Ramos (cell line): Measurements from ENCODE around the gene THOC5.
"Not testable (repeated sequence)": the region's sequence is repeated elsewhere in the genome, so short reads cannot be mapped to it uniquely, and the experiment has no call there.

Experiments
- in situ Hi-C: fragments of 300-500 bp; cut with MboI; formaldehyde crosslinking; loops from one replicate; pipeline ENCODE4 v1.14.3; 2022; ENCODE audit warnings: low sequenced_read_pairs; ENCODE audit not compliant: unreplicated experiment

THOC5 gene

DNA sequence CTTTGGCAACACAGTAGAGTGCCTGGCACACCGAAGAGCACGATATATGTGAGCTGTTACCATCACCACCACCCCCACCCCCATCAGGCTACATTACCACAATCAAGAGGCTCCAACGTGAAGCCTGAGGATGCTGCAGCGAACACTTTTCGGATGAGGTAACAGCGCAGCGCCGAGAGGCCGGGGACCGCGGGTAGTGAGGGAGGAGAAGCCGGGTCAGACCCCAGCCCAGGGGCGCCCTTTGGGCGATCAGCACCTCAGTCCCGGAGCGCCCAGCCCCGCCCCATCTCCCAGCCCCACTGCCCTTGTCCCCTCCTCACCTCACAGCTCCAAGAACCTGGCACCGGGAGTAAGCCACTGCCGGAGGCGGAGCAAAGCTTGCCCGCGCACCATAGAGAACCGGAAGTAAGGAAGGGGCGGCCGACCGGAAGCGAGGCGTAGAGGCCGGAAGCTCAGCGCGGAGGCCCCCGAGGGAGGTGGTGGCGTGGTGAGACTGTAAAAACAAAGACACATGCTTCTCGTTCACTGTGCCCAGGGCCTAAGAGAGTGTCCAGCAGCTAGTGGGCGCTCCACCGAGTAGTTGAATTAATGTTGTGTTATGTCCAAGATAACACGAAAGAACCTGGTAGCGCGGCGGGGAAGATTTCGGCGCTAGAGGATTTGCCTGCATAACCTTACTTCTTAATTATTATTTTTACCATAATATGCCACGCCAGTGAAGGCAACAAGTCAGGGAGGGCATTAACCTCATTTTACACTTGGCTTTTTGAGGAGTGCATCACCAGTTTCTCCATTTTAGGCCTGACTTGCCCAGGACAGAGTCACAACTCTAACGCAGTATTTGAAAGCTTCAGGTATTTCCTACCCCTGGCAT lies at the start of gene THOC5:
Gene THOC5, minus strand, starts transcription at position 407 of the 874 bp plus-strand sequence. CDS start 4,610 bp downstream, outside the sequence.
- in situ Hi-C loops = no loop called here

DNA sequence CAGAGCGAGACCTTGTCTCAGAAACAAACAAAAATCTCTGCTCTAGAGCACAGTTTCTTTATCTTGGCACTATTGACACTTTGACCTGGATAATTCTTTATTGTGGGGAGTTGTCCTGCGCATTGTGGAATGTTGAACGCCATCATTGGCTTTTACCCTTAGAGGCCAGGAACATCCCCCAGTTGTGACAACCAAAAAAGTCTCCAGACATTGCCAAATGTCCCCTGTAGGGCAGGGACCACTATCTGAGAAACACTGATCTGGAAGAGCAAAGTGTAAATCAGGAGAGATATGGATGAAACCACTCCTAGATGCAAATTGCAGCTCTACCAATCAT lies 45.1 kb upstream of the THOC5 start:
- in situ Hi-C loops = no loop called here

DNA sequence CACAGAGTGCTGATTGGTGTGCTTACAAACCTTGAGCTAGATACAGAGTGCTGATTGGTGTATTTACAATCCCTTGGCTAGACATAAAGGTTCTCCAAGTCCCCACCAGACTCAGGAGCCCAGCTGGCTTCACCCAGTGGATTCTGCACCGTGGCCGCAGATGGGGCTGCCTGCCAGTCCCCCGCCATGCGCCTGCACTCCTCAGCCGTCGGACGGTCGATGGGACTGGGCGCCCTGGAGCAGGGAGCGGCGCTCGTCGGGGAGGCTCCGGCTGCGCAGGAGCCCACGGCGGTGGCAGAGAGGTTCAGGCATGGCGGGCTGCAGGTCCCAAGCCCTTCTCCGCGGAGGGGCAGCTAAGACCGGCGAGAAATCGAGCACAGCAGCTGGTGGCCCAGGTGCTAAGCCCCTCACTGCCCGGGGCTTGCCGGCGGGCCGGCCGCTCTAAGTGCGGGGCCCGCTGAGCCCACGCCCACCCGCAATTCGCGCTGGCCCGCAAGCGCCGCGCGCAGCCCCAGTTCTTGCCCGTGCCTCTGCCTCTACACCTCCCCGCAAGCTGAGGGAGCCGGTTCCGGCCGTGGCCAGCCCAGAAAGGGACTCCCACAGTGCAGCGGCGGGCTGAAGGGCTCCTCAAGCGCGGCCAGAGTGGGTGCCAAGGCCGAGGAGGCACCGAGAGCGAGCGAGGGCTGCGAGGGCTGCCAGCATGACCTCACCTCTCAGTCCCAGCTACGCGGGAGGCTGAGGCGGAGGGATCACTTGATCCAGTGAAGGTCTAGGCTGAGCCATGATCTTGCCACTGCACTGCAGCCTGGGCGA lies 44.5 kb upstream of the THOC5 start:
- in situ Hi-C loops = not testable (repeated sequence)

DNA sequence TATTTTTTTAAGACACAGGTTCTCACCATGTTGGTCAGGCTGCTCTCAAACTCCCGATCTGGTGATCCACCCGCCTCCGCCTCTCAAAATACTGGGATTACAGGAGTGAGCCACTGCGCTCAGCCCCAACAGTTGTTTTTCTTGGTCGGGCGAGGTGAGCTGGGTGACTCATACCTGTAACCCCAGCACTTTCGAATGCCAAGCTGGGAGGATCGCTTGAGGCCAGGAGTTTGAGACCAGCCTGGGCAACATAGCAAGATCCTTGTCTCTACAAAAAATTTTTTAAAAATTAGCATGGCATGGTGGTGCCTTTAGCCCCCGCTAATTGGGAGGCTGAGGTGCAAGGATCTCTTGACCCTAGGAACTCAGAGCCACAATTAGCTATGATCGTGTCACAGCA lies 42.9 kb upstream of the THOC5 start:
- in situ Hi-C loops = no loop called here

DNA sequence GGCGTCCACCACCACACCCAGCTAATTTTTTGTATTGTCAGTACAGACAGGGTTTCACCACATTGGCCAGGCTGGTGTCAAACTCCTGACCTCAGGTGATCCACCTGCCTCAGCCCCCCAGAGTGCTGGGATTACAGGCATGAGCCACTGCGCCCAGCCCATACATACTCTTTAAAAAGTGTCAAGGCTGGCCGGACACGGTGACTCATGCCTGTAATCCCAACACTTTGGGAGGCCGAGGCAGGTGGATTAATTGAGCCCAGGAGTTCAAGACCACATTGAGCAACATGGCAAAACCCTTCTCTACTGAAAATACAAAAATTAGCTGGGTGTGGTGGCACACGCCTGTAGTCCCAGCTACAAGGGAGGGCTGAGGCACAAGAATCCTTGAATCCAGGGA lies 40.9 kb upstream of the THOC5 start:
- in situ Hi-C loops = not testable (repeated sequence)

DNA sequence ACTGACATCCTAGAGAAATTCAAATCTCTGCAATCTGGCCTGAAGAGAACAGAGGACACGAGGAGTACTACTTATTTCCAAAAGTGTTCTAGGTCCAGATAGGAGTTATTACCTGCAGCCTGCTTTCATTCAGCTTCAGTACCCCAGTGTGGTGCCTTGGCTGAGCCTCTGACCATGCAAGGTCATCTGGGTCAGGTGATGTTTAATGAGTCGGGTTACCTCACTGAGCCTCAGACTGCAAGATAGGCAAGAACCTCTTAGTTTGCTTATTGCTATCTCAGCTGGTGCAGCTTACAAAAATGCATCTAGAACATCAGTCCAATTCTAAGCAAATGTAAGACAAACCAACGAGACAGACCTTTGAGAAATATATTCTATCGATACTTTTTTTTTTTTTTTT lies 40.4 kb upstream of the THOC5 start:
- in situ Hi-C loops = no loop called here

DNA sequence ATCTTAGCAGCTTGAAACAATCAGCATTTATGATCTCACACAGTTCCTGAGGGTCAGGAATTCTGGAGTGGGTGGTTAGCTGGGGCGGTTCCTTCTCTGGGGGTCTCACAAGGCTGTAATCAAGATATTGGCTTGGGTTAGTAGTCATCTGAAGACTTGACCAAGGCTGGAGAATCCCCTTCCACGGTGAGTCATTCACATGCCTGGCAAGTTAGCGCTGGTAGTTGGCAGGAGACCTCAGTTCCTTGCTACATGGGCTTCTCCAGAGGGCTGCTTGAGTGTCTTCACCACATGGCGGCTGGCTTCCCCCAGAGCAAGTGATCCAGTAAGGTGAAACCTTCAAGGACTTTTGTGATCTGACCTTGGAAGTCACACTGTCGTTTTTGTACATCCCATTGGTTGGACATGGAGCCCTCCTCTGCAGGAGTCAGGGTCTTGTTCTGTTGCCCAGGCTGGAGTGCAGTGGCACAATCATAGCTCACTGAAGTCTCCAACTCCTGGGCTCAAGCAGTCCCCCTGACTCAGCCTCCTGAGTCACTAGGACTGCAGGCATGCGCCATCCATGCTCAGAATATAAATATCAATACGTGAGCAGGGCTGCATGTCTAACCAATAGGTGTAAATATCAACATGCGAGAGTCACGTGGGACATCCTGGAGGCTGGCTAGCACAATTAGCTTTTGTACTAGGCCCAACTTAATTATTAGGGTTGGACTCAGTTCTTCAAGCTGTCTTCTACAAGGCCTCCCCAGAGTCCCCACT lies 34.6 kb upstream of the THOC5 start:
- in situ Hi-C loops = no loop called here

DNA sequence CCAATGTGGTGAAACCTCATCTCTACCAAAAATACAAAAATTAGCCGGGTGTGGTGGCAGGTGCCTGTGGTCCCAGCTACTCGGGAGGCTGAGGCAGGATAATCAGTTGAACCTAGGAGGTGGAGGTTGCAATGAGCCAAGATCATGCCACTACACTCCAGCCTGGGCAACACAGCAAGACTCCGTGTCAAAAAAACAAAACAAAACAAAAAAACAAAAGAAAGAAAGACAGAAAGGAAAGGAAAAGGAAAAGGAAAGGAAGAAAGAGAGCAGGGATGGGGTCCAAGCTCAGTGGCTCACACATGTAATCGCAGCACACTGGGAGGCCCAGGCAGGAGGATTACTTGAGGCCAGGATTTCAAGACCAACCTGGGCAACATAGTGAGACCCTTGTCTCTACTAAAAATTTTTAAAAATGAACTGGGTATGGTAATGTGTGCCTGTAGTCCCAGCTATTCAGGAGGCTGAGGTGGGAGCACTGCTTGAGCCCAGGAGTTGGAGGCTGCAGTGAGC lies 32.7 kb upstream of the THOC5 start:
- in situ Hi-C loops = not testable (repeated sequence)

DNA sequence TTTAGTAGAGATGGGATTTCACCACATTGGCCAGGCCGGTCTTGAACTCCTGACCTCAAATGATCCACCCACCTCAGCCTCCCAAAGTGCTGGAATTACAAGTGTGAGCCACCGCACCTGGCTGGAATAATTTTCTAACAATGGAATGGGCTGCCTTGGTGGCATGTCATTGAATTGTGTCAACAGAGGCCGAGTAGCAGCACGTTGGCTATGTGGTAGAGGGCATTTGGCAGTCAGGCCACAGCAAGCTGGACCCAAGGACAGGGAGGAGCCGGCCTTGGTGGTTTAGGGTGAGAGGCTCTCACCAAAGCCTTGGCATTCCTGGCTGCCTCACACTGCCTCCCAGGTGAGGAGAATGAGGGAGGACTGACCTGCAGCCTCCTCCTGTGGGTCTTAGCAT lies 31.4 kb upstream of the THOC5 start:
- in situ Hi-C loops = no loop called here

DNA sequence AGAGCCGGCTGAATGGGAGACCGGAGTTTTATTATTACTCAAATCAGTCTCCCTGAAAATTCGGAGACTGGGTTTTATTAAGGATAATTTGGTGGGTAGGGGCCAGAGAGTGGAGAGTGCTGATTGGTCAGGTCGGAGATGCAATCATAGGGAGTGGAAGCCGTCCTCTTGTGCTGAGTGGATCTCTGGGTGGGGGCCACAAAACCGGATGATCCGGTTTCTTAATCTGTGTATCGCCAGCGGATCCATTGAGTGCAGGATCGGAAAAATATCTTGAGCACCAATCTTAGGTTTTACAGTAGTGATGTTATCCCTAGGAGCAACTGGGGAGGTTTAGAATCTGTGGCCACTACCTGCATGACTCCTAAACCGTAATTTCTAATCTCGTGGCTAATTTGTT lies 28.2 kb upstream of the THOC5 start:
- in situ Hi-C loops = no loop called here

DNA sequence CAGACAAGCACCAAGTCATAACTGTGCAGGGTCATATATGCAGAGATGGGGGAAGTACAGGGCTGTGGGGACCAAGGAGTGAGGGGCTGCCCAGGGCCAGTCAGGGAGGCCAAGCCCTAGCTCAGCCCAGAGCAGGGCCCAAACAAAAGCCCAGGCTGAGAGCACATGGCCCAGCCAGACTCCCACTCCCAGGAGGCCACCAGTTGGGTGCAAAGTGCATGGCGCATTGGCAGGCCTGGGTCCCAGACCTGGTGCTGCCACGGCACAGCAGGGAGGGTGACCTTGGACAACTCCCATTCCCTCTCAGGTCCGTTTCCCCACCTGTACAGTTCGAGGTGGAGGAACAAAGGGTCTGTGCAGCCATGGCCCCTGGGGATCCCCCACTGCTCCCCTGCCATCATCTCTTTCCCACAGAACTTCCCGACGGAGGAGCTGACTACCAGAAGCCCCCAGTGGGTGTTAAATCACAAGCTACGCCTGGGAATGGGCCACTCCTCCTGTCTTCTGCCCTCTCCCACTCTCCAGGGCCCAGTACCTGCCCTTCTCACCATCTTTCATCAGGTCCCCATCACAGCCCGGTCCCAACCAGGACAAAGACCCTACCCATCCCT lies 26.7 kb upstream of the THOC5 start:
- in situ Hi-C loops = no loop called here

DNA sequence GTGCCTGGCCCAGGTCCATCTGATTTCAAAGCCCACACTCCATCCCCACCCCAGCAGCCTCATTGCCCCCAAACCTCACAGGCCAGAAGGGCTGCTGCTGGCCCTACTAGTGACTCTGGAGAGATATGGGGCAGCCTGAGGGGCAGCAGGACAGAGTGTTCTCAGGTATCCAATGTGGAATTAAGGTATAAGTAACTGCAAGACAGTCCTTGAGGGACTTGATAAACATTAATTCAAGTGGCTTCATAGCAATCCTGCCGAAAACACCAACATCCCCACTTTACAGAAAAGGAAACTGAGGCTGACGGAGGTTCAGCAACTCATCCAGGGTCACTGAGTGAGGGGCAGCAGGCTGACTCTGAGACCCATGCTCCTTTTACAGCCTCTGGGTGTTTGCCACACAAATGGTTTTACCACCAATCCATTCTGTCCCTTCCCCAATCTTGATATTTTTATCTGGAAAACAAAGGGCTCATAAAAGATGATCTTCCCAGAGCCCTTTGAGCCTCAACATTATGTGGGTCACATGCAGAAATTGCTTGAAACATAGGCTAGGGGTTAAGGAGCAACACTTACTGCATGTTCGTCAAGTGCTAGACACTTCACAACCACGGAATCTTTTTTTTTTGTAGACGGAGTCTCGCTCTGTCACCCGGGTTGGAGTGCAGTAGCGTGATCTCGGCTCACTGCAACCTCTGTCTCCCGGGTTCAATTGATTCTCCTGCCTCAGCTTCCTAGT lies 25.1 kb upstream of the THOC5 start:
- in situ Hi-C loops = no loop called here

DNA sequence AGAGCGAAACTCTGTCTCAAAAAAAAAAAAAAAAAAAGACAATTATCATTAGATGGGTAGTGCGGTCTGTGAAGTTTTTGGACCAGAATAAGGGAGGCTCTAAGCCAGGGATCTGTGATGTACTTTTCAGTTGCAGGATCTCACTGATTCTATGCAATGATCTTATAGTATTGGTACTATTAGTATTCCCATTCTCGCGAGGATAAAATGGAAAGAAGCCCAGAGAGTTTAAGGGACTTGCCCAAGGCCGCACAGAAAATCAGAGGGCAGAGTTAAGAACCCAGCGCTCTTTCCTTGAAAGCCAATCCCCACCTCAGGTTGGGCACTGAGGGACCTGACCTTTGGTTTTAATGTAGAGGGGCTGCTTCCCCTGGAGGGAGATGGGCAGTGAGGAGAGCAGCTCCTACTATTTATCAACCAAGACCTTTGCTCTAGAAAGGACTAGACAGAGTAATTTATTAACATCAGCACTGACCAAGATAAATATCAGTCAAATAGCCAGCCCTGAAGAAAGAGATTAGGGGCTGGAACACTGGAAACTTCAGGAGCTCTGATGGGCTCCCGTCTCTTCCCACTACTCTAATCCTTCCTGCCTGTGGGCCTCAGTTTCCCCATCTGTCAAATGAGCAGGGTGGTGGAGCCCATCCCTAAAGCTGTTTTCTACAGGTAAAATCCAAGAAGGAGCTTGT lies 21.3 kb upstream of the THOC5 start:
- in situ Hi-C loops = no loop called here

DNA sequence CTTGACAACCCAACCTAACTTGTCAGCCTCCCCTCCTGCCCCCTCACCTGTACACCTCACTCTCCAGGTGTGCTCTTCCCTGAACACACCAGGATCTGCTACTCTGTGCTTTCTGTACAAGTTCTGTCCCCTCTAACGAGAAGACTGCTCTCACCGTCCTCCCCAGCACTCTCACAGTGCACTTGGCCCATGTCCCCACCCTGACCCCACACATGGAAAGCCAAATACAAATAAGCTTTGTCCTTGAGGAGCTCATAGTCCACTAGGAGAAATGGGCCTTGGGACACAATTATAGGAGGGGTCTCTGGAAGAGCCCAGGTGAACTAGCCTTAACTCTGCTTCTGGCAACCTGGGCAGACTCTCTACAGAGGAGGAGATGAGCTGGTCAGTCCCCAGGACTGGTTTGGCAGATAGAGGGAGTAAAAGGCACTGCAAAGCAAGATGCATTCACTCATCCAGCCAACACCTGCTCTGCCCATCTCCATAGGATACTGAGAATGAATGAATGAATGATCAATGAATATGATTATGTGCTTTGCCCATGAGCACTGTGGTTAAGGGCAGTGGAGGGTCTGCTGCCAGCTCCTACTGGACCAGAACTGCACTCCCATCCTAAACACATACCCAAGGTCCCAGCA lies 17.5 kb upstream of the THOC5 start:
- in situ Hi-C loops = no loop called here

DNA sequence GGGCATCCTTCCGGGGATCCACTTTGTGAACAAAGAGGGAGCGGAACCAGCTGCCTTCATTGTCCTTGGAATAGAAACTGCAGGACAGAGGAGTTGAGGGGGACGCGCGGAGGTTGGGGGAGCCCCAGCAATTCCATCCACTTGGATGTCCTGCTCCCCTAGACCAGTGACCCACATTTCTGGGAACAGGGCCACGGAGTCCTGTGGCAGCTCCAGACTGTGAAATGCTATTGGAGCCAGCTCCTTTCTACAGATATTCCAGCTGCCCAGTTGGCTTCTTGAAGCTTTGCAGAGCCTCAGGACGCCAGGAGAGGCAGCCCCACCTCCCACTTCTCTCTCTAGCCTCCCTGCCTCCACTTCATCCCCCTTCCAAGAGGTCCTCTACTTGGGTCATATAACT lies 16.9 kb upstream of the THOC5 start:
- in situ Hi-C loops = no loop called here

DNA sequence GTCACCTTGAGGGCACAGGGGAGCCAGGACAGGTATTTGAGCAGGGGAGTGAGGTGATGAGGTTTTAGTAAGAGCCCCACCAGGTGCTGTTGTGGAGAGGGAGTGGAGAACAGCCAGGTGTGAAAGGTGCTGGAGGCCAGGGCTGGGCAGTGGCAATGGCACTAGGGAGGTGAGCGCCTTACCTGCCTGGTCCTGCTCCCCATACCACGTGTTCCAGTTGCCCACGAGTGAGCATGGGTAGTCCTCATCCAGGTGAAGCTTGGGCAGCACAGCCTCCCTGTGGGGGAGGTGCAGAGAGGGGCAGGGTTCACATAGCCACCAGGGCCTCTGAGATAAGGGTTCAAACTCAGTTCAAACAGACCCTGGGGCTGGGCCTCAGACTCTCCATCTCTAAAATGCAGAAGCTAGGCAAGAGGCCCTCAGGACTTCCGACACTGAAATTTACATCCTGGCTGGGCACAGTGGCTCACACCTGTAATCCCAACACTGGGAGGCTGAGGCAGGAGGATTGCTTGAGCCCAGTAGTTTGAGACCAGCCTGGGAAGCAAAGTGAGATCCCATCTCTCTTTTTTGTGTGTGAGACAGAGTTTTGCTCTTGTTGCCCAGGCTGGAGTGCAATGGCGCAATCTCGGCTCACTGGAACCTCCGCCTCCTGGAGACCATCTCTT lies 15.6 kb upstream of the THOC5 start:
- in situ Hi-C loops = no loop called here

DNA sequence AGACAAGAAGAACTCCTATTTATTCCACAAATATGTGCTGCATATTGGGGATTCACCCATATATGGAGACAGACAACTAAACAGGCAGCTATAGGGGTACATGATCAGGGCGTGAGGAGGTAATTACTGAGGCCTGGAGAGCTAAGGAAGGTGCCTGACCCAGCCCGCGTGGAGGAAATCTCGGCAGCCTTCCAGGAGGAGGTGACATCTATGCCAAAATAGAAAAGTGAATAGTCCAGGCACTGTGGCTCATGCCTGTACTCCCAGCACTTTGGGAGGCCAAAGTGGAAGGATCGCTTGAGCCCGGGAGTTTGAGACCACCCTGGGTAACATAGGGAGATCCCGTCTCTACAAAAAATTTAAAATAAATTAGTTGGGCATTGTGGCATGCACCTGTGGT lies 13.8 kb upstream of the THOC5 start:
- in situ Hi-C loops = no loop called here

DNA sequence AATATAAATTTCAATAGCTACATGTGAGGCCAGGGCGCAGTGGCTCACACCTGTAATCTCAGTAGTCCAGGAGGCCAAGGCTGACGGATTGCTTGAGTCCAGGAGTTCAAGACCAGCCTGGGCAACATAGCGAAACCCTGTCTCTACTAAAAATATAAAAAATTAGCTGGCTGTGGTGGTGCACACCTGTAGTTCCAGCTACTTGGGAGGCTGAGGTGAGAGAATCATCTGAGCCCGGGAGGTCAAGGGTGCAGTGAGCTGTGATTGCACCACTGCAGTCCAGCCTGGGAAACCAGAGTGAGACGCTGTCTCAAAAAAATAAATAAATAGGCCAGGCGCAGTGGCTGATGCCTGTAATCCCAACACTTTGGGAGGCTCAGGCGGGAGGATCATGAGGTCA lies 13.0 kb upstream of the THOC5 start:
- in situ Hi-C loops = not testable (repeated sequence)
